ENCODE results near the gene CYP4F8. TPM values are rescaled to one million over a fixed set of nuclear protein-coding genes. Genes with fewer than 3 reads are reported as not detected.

The CYP4F8 gene
- total RNA-seq, 1 donor from 2014 or later, result not detected

GRCh38 chr19:15634105-15634504, 19.1 kb downstream of the CYP4F8 start:
- CTCF ChIA-PET, result no interaction called here
- intact Hi-C loops (cut with micrococcal nuclease), result no loop called here

DNA sequence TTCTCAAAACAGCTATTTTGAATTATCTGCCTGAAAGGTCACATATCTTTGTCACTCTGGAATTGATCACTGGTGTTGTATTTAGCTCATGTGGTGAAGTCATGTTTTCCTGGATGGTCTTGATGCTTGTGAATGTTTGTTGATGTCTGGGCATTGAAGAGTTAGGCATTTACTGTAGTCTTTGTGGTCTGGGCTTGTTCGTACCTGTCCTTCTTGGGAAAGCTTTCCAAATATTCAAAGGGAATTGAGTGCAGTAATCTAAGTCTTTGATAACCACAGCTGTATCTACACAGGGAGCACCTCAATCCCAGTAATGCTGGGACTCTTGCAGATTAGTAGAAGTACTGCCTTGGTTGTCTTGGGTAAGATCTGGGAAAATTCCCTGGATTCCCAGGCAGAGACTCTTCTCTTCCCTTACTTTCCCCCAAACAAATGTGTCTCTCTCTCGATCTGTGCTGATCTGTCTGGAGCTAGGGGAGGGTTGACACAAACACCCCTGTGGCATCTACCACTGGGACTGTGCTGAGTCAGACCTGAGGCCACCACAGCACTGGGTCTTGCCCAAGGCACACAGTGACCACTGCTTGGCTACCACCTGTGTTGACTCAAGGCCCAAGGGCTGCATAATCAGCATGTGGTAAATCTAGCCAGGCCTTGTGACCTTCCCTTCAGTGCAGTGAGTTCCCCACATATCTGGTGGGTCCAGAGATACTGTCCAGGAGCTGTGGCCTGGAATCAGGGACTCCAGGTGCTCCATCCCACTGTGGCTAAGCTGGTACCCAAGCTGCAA, 20.2 kb downstream of the CYP4F8 start:
- CTCF ChIA-PET, result no interaction called here
- peaks cover 11% of the 10 kb centered on the region for H3K4me1 Mint-ChIP-seq
- no peak for TF ChIP-seq CTCF (IDR thresholded peaks at IDR 0.05)
- DNase-seq, result no peak
- no peaks in the 10 kb centered on the region for H3K9me3 Mint-ChIP-seq
- POLR2A ChIA-PET, result no interaction called here
- intact Hi-C loops (cut with micrococcal nuclease), result no loop called here
- no peak for ATAC-seq (ENCODE audit: low read depth)
- H3K27ac Mint-ChIP-seq, result no peak overlapping the region
- no peak overlapping the region for H3K4me3 Mint-ChIP-seq
- H3K27me3 Mint-ChIP-seq, result peaks cover 16% of the 10 kb centered on the region
- no peaks in the 10 kb centered on the region for H3K36me3 Mint-ChIP-seq (ENCODE audit: low read depth)

More at GRCh38 chr19:15634105-15634504, 19.1 kb downstream of the CYP4F8 start:
- no peaks in the 10 kb centered on the region for H3K36me3 Mint-ChIP-seq (ENCODE audit: low read depth)
- H3K27me3 Mint-ChIP-seq, result peaks cover 19% of the 10 kb centered on the region
- no peak for DNase-seq
- POLR2A ChIA-PET, result interaction anchor here (0.6 kb wide), 1 partner anchor 12 kb away, joined by 4 read pairs; no protein-coding TSS in a partner anchor
- ATAC-seq (ENCODE audit: low read depth), result no peak
- no peaks in the 10 kb centered on the region for H3K9me3 Mint-ChIP-seq
- no peak for TF ChIP-seq CTCF (IDR thresholded peaks at IDR 0.05)
- H3K4me3 Mint-ChIP-seq, result no peak overlapping the region
- H3K4me1 Mint-ChIP-seq, result peaks cover 11% of the 10 kb centered on the region
- H3K27ac Mint-ChIP-seq, result no peak overlapping the region

GRCh38 chr19:15636026-15636425, 21.0 kb downstream of the CYP4F8 start:
- intact Hi-C loops (cut with micrococcal nuclease), result no loop called here
- ChIA-PET POLR2A (no interaction called here), CTCF (no interaction called here)
- Mint-ChIP-seq H3K27ac (no peak overlapping the region), H3K36me3 (ENCODE audit: low read depth) (no peaks in the 10 kb centered on the region), H3K4me3 (no peak overlapping the region), H3K27me3 (peaks cover 10% of the 10 kb centered on the region), H3K9me3 (no peaks in the 10 kb centered on the region), H3K4me1 (peaks cover 11% of the 10 kb centered on the region)
- TF ChIP-seq CTCF (IDR thresholded peaks at IDR 0.05), result no peak
- DNase-seq, result no peak
- ATAC-seq (ENCODE audit: low read depth), result no peak

DNA sequence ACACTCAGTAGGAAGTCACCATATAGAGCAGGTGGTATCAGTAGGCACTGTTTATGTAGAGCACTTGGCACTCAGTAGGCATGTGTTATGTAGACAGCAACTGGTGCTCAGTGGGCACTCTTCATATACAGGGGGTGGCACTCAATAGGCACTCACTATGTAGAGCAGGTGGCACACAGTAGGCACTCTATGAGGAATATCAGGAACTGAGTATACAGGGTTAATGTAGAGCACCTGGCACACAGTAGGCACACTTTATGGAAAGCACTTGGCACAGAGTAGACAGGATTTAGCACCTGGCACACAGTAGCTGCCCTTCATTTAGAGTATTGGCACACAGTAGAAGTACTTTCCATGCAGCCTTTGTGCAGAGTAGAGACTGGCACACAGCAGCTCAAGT, 24.6 kb downstream of the CYP4F8 start:
- ATAC-seq (ENCODE audit: low read depth) (no peak), DNase-seq (no peak)
- intact Hi-C loops (cut with micrococcal nuclease), result no loop called here
- ChIA-PET POLR2A (no interaction called here), CTCF (no interaction called here)
- peaks cover 4% of the 10 kb centered on the region for H3K4me1 Mint-ChIP-seq
- no peak overlapping the region for H3K4me3 Mint-ChIP-seq
- no peak overlapping the region for H3K27ac Mint-ChIP-seq
- H3K36me3 Mint-ChIP-seq (ENCODE audit: low read depth), result no peaks in the 10 kb centered on the region
- no peak for TF ChIP-seq CTCF (IDR thresholded peaks at IDR 0.05)
- H3K9me3 Mint-ChIP-seq, result no peaks in the 10 kb centered on the region
- peaks cover 10% of the 10 kb centered on the region for H3K27me3 Mint-ChIP-seq

DNA sequence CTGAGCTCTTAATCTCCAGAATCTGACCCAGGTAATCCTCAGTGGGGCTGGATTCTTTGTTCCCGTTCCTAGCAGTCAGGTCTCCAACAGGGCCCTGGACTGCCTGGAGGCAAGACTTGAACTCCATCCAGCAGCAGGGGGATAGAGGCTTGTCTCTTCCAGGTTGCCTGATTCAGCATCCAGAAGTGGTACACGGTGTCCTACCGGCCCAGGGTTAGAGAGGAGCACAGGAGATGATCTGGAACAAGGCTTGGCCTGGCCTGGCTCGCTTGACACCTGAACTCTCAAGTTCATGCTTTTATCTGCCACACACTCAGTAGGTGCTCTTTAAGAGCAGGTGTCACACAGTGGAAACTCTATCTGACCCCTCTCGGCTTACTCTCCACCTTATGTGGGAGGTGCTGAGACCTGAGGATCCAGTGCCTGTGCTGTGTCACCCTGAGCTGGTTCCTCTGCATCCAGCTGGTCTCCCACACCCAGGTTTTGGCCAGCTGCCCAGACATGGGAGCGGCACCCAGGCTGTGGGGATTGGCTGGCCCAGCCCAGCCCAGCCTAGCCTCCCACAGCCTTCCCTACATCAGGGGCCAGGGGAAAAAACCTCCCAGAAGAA, 25.4 kb downstream of the CYP4F8 start, which contains the start of gene CYP4F3:
Gene CYP4F3, plus strand, starts transcription at position 604 of the 610 bp plus-strand sequence. CDS start 519 bp downstream, outside the sequence.
- intact Hi-C loops (cut with micrococcal nuclease), result no loop called here
- Mint-ChIP-seq H3K36me3 (ENCODE audit: low read depth) (no peaks in the 10 kb centered on the region), H3K27ac (no peak within 1 kb of the TSS), H3K4me1 (peaks cover 4% of the 10 kb centered on the region), H3K4me3 (no peak within 1 kb of the TSS), H3K9me3 (no peaks in the 10 kb centered on the region), H3K27me3 (peaks cover 10% of the 10 kb centered on the region)
- DNase-seq, result no peak
- CTCF ChIA-PET, result no interaction called here
- POLR2A ChIA-PET, result interaction anchor here (0.7 kb wide), 1 partner anchor 8 kb away, joined by 4 read pairs; no protein-coding TSS in a partner anchor
- no peak for TF ChIP-seq CTCF (IDR thresholded peaks at IDR 0.05)
- ATAC-seq (ENCODE audit: low read depth), result no peak
